Activated T-helper 1 cell treated with anti-CD3 and anti-CD28 coated beads, Interleukin-12 subunit alpha, Interleukin-12 subunit beta, Interleukin-2, Interleukin-4 antibody, amounts not matched to agents 30 ng/mL and 10 ng/mL and 1 ng/mL, durations not matched to agents 14 hours and 24 hours and 36 hours (primary cell): ENCODE measurements around the gene SLC35B2. TPM values are rescaled to one million over a fixed set of nuclear protein-coding genes. Genes with fewer than 3 reads are reported as not detected.

Source experiments
- DNase-seq: peaks from one replicate; pipeline ENCODE4 v3.0.0; 2021; ENCODE audit warnings: low spot score
- H3K27ac Mint-ChIP-seq: one replicate; pipeline ENCODE4 v1.8.0; 2021; ENCODE audit warnings: mild to moderate bottlenecking, mixed read lengths
- H3K27me3 Mint-ChIP-seq: one replicate; pipeline ENCODE4 v1.8.0; 2022; ENCODE audit warnings: mild to moderate bottlenecking, moderate library complexity, mixed read lengths; ENCODE audit not compliant: insufficient read depth
- H3K36me3 Mint-ChIP-seq: one replicate; pipeline ENCODE4 v1.8.0; 2021; ENCODE audit warnings: low read depth, mixed read lengths
- H3K4me1 Mint-ChIP-seq: one replicate; pipeline ENCODE4 v1.8.0; 2021; ENCODE audit warnings: low read depth, mixed read lengths
- H3K4me3 Mint-ChIP-seq: one replicate; pipeline ENCODE4 v1.8.0; 2021; ENCODE audit warnings: mild to moderate bottlenecking, moderate library complexity, mixed read lengths
- H3K9me3 Mint-ChIP-seq: one replicate; pipeline ENCODE4 v1.8.0; 2021; ENCODE audit warnings: mixed read lengths
- intact Hi-C: fragments of 100-400 bp; cut with micrococcal nuclease; formaldehyde crosslinking; loops from one replicate; pipeline ENCODE4 v1.15.1; 2024
- total RNA-seq: library from RNA; stranded (reverse); gene quantifications from 2 replicates; pipeline ENCODE4 v1.2.3, GENCODE V29; 2022

SLC35B2 gene
- total RNA-seq, 1 donor from 2014 or later, result 29.2 TPM

DNA sequence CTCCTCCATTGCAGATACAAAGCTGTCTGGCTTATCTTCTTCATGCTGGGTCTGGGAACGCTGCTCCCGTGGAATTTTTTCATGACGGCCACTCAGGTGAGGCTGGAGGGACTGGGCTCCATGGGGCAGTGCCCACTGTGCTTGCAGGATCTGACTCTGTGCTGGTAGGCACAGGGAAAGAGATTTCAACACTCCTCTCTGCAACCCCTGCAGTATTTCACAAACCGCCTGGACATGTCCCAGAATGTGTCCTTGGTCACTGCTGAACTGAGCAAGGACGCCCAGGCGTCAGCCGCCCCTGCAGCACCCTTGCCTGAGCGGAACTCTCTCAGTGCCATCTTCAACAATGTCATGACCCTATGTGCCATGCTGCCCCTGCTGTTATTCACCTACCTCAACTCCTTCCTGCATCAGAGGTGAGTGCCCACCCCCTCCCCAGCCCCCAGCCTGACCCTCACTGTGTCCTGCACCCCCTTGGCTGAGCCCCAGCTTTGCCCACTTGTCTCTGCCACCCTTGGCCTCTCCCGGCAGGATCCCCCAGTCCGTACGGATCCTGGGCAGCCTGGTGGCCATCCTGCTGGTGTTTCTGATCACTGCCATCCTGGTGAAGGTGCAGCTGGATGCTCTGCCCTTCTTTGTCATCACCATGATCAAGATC, 27.8 kb downstream of the SLC35B2 start:
- intact Hi-C loops, result no loop called here
- Mint-ChIP-seq H3K27ac (no peak overlapping the region), H3K36me3 (peaks cover 17% of the 10 kb centered on the region), H3K27me3 (no peaks in the 10 kb centered on the region), H3K4me1 (peaks cover 8% of the 10 kb centered on the region), H3K4me3 (no peak overlapping the region), H3K9me3 (no peaks in the 10 kb centered on the region)
- DNase-seq, result no peak

DNA sequence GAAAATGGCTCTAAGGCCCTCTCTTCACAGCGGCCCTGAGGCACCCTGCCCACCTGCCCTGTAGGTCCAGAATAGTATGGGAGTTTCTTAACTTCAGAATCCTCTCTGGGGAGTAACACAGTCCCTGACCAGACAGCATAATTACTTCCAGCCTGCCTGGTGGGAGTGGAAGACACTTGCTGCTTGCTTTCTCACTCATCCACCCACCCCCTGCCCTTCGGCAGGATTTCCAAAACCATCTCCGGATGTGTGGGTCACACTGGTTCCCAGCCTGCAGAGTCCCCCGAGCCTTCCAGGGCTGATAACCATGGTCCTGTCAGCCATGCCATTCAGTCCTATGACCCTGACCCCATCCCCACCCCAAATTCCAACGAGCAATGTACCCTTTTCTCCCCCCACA, 28.5 kb downstream of the SLC35B2 start:
- Mint-ChIP-seq H3K4me1 (peaks cover 14% of the 10 kb centered on the region), H3K9me3 (no peaks in the 10 kb centered on the region), H3K36me3 (peaks cover 17% of the 10 kb centered on the region), H3K4me3 (no peak overlapping the region), H3K27ac (no peak overlapping the region), H3K27me3 (no peaks in the 10 kb centered on the region)
- DNase-seq, result no peak
- intact Hi-C loops, result no loop called here

DNA sequence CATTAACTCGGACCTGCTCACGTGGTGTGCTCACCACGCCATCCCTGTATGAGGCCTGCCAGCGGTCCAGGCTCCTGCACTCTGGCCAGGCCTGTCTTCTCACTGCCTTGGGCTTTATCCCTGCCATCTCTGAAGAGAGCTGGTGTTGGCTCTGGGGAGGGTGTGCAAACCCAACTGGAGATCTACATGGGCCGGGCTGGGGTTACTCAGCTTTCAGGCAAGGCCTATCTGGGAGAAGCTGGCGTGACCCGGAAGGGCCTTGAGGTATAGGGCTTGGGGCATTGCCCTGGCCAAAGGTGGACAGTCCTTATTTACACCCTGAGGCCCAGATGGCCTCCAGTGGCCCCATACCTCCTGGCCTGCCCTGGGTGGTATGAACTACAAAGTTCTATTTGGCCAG, 28.9 kb downstream of the SLC35B2 start:
- Mint-ChIP-seq H3K4me3 (no peak overlapping the region), H3K27me3 (no peaks in the 10 kb centered on the region), H3K9me3 (no peaks in the 10 kb centered on the region), H3K4me1 (peaks cover 14% of the 10 kb centered on the region), H3K36me3 (peaks cover 14% of the 10 kb centered on the region), H3K27ac (no peak overlapping the region)
- no peak for DNase-seq
- intact Hi-C loops, result no loop called here

DNA sequence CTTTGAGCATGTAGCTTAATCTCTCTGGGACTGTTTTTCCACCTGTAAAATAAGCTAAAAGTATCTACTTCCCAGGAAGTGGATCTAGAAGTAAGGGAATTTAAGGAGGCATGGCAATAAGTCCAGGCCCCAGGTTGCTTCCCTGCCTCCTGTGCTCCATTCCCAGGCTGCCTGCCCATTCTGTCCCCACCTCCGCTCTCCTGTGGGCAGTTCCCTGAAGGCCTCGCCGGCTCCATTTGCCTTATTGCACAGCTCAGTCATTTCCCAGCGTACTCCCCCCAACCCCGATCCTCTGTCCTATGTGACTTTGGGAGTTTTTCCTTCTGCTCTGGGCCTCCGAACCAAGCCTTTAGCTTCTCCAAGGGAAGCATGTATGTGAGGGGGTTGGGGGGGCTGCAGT, 29.3 kb downstream of the SLC35B2 start:
- Mint-ChIP-seq H3K4me3 (no peak overlapping the region), H3K4me1 (peaks cover 16% of the 10 kb centered on the region), H3K27ac (no peak overlapping the region), H3K36me3 (peaks cover 13% of the 10 kb centered on the region), H3K27me3 (no peaks in the 10 kb centered on the region), H3K9me3 (no peaks in the 10 kb centered on the region)
- intact Hi-C loops, result no loop called here
- DNase-seq, result no peak

DNA sequence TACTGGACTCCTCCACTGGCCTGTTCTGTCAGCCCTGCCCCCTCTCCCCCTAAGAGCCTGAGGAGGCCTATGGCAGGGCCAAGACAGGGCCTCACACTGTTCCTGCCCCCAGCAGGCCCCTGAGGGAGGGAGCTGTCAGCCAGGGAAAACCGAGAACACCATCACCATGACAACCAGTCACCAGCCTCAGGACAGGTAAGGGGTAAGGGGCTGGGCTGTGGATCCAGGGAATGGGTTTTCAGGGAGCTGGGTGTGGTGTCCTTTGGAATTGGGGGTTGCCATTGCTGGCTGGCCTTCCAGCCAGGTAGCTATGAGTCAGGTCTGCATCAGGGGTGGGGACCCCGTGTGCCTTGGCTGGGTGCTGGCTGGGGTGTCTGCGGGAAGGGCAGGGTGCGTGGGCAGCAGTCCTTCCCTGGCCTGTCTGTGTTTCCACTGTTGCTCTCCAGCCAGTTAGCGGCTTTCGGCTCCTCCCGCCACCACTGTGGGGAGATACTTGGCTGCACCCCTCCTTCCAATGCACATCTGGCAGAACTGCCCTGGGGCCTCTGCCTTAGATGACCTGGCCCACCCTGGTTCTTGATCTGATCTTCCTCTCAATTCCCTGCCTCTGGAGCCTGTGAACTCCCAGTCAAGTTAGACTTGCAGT, 30.1 kb downstream of the SLC35B2 start:
- Mint-ChIP-seq H3K4me1 (peaks cover 23% of the 10 kb centered on the region), H3K36me3 (peaks cover 10% of the 10 kb centered on the region), H3K27me3 (no peaks in the 10 kb centered on the region), H3K9me3 (no peaks in the 10 kb centered on the region), H3K27ac (no peak overlapping the region), H3K4me3 (no peak overlapping the region)
- no peak for DNase-seq
- intact Hi-C loops, result no loop called here

DNA sequence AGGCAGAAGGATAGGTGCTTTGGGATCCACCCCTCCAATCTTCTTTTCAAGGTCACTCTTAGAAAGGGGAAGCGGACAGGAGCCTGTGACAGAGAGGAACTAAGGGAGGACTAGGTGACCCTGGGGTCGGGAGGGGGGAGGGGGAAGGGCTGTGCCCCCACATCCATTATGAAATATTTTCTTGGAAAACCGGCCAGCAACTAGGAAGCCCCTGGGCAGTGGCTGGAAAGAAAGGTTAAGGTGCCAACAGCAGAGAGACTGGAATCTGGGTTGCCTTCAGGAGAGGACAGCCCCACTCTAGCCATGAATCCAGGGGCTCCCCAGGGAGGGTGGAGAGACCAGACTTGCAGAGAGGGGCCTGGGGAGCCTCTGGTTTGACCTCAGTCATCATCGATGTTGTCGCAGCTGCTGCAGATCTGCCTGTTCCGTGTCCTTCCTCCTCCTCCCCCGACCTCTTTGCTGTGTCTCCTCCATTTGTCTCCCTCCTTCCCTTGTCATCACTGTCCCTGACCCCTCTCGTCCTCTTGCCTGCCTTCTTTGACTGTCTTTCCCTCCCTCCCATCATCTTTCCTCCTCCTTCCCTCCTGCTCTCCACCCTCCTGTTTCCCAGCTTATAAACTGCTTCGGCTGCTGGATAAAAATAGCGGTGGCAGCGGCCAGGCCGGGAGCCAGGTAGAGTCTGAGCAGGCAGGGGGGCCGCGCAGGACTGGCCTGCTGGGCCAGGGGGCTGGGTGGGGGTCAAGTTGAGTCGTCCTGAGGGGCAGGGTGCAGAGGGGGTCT, 30.8 kb downstream of the SLC35B2 start:
- Mint-ChIP-seq H3K4me1 (peaks cover 31% of the 10 kb centered on the region), H3K27ac (no peak overlapping the region), H3K9me3 (no peaks in the 10 kb centered on the region), H3K36me3 (peaks cover 10% of the 10 kb centered on the region), H3K27me3 (no peaks in the 10 kb centered on the region), H3K4me3 (no peak overlapping the region)
- intact Hi-C loops, result no loop called here
- DNase-seq, result no peak

DNA sequence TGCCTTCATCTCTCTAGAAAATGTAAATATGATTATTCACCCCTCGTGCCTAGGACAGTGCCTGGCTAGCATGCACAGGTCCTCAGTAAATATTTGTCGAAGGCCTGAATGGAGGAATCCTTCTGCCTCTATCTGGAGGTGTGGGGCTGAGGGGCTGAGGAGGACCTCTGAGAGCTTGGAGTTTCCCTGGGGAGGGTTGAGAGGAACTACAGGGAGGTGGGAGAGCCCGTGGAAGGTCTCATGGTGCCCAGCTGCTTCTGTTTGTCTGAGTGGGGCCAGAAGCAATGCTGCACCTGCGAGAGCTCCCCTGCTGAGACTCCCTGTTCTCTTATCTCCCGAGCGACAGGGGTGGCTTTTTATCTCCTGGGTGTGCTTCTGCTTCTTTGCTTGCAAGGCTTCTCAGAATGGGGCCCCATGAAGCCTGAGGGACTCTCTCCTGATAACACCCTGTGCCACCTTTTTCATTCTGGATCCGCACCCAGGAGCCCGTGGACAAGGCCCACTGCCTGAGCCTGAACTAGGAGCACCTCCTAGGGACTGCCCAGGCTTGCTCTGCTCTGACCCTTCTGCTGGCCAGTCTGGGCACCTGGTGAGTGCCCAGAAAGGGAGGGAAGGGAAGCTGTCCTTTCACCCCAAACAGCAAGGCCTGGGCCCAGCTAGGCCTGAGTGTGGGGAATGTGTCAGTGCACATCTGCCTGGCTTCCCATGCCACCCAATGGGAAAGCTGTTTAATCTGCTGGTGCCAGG, 31.6 kb downstream of the SLC35B2 start:
- no peak overlapping the region for H3K27ac Mint-ChIP-seq
- H3K4me1 Mint-ChIP-seq, result peaks cover 36% of the 10 kb centered on the region
- no peaks in the 10 kb centered on the region for H3K9me3 Mint-ChIP-seq
- intact Hi-C loops, result no loop called here
- H3K36me3 Mint-ChIP-seq, result peaks cover 7% of the 10 kb centered on the region
- peak overlapping the region; percentile 64 for H3K4me3 Mint-ChIP-seq
- no peaks in the 10 kb centered on the region for H3K27me3 Mint-ChIP-seq
- no peak for DNase-seq

DNA sequence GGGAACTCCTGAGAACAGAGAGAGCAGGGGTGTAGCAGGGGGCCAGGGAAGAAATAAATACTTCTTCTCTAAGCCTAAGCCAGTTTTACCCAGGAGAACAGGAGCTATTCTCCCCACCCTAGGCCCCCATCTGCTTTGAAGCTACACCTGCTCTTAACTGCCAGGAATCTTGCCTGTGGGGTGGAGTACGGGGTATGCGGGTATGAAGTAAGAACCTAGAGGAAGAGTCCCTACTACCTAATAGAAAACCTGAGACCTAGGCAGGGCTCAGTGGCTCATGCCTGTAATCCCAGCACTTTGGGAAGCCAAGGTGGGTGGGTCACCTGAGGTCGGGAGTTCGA, 32.4 kb downstream of the SLC35B2 start:
- Mint-ChIP-seq H3K36me3 (peaks cover 2% of the 10 kb centered on the region), H3K9me3 (no peaks in the 10 kb centered on the region), H3K4me3 (peak overlapping the region; percentile 89), H3K27me3 (no peaks in the 10 kb centered on the region), H3K4me1 (peaks cover 36% of the 10 kb centered on the region), H3K27ac (no peak overlapping the region)
- no peak for DNase-seq
- intact Hi-C loops, result loop anchor here (1.0 to 5.0 kb wide), 4 partner anchors 21 to 453 kb away; partner anchors contain the start of gene VEGFA

DNA sequence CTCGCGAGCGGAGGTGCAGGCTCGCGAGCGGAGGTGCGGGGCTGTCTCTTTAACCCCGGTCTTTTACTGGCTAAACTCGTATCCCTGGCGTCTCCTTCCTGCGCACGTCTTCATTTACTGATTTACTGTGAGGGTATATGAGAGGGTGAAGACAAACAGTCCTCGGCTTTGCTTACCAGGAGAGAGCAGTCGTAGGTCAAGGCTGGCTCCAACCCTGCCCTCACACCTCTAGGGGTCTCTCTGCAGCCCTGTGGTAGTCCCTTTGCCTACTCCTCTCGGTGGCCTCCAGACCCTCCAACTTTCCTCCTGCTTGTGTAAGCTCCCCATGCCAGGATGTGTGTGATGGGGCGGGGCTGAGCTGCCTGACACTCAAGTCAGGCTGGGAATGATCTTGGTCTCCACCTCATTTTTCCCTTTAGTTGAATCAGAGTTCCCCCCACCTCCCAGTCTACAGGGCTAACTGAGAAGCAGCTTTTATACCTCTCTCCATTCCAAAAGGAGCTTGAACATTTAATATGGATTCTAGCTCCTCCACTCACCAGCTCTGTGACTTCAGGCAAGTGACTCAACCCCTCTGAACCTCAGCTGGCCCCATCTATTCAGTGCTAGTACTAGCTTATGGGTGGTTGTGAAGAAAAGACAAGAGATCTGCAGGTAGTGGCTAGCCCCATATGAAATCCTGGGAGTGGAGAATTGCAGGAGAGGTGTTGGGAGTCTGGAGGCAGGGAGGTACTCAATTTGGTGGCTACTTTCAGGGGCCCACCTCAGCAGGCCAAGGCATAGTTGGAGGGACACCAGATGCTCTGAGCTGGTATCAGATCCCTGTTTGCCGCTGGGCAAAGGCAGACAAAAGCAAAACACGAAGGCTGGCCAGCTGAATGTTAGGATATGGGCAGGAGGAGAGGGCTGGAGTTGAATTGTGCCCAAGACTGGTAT, 33.0 kb downstream of the SLC35B2 start:
- no peaks in the 10 kb centered on the region for H3K27me3 Mint-ChIP-seq
- peaks cover 36% of the 10 kb centered on the region for H3K4me1 Mint-ChIP-seq
- DNase-seq, result no peak
- H3K27ac Mint-ChIP-seq, result peak overlapping the region; percentile 83
- peaks cover 2% of the 10 kb centered on the region for H3K36me3 Mint-ChIP-seq
- H3K9me3 Mint-ChIP-seq, result no peaks in the 10 kb centered on the region
- H3K4me3 Mint-ChIP-seq, result peak overlapping the region; percentile 89
- intact Hi-C loops, result loop anchor here (1.0 to 5.0 kb wide), 4 partner anchors 22 to 452 kb away; partner anchors contain the start of gene VEGFA

DNA sequence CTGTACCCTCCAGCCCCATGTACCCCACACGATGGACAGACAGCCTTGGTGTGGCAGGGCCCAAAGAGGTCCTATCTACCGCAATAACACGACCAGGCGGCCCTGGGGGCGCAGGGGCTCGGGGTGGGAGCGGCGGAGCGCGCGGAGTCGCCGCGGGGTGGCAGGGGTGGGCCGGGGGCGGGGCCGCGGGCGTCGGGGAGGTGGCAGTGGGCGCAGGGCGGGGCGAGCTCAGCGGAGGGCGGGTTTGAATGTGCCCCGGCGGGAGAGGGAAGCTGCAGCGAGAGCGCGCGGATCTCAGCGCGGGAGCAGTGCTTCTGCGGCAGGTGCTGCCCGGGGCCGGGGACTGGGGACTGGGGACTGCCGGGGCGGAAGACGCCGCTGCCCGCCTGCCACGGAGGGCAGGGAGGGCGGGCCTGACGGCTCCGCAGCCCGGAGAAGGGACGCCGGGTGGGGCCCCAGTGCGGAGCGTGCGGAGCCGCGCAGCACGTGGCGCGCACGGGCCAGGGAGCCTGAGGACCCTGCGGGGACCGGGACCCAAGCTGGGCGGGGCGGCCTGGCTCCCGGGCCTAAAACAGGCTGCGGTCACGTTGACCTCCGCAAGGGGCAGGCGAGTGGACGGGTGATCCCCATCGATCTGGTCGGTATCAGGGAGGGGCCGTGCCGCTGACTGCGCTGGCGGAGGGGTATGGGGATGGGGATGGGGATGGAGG, 33.9 kb downstream of the SLC35B2 start, which contains the start of gene SLC29A1:
Gene SLC29A1, plus strand, starts transcription at position 277 of the 710 bp plus-strand sequence. CDS start 3,719 bp downstream, outside the sequence.
- intact Hi-C loops, result loop anchor here (1.0 to 5.0 kb wide), 6 partner anchors 14 to 451 kb away; partner anchors contain the start of gene VEGFA
- H3K27me3 Mint-ChIP-seq, result no peaks in the 10 kb centered on the region
- H3K9me3 Mint-ChIP-seq, result no peaks in the 10 kb centered on the region
- peak; percentile 78 for DNase-seq
- H3K27ac Mint-ChIP-seq, result peak within 1 kb of the TSS; percentile 83
- H3K4me1 Mint-ChIP-seq, result peaks cover 38% of the 10 kb centered on the region
- peak within 1 kb of the TSS; percentile 89 for H3K4me3 Mint-ChIP-seq
- peaks cover 2% of the 10 kb centered on the region for H3K36me3 Mint-ChIP-seq

DNA sequence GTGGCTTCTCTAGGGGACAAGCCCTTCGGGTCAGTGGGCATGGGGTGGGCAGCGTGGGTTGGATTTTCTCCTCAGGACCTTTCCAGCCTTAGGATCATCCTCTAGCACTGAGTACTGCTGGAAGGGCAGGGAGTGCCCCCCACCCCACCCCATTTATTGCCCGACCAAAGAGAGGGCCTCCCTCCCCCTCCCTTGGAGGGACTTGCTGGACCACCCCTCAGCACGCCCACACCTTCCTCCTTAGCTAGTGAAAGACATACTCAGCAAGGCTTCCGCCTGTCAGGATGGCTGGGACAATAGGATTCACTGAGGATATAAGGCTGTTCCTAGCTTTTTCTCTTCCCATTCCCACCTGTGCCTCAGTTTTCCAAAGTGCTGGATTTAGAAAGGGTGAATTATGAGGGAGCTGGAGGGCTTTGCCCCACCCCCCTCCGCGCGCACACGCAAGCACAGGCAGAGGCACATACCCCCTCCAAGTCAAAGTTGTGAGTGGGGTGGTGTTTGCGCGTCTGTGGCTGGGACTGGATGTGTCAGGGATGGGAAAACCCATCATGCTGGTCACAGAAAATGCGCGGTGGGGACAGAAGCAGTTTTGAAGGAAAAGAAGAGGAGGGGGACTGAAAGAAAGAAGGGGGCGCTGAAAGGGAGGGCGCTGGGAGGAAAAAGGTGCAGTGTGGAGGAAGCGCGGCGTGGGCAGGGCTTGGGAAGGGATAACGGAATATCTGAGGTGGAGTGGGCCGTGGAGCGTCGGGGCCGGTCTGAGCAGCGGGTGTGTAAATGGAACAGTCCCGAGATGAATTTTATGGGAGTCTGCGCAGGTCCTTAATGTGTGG, 34.6 kb downstream of the SLC35B2 start:
- Mint-ChIP-seq H3K36me3 (peaks cover 2% of the 10 kb centered on the region), H3K27ac (peak overlapping the region; percentile 73), H3K4me3 (peak overlapping the region; percentile 83), H3K27me3 (peaks cover 5% of the 10 kb centered on the region), H3K4me1 (peaks cover 43% of the 10 kb centered on the region), H3K9me3 (no peaks in the 10 kb centered on the region)
- no peak for DNase-seq
- intact Hi-C loops, result loop anchor here (1.0 to 5.0 kb wide), 3 partner anchors 15 to 450 kb away; partner anchors contain the start of gene VEGFA
